ENCODE data around the gene MAST4. TPM values are rescaled to one million over a fixed set of nuclear protein-coding genes. Genes with fewer than 3 reads are reported as not detected.

The MAST4 gene
- total and polyA plus RNA-seq, 2 of the 8 experiments (the other 6 are each of a cell fraction or from before 2014, with no cell fraction given), result 1.5 to 2.6 TPM

GRCh38 chr5:66621146-66621545, 25.0 kb downstream of the MAST4 start (continued):
- TF ChIP-seq RAD21 (IDR thresholded peaks at IDR 0.05 in 1 of 2, conservative IDR thresholded peaks at IDR 0.05 in 1 of 2; ENCODE audit: low read depth in 2 of 2, low read length in 2 of 2) (no peak), SRF (IDR thresholded peaks at IDR 0.05; ENCODE audit: low read depth, low read length) (no peak), NANOG (IDR thresholded peaks at IDR 0.05; ENCODE audit: insufficient read depth, low read depth, low read length, poor library complexity, severe bottlenecking) (no peak)

Measured in H1 (cell line).